Fibroblast of mammary gland (primary cell): Measurements from ENCODE around the gene HPSE2.
A peak's percentile ranks its signal among the peaks of the same experiment; 100 is the strongest.
"Not testable (repeated sequence)": the region's sequence is repeated elsewhere in the genome, so short reads cannot be mapped to it uniquely, and the experiment has no call there.

ENCODE experiments used
- DNase-seq: peaks from one replicate; pipeline ENCODE4 v3.0.0-alpha.2; 2010; ENCODE audit warnings: low read depth
- H3K4me3 ChIP-seq: 2 replicates; pipeline ENCODE4 v1.5.1; 2011; ENCODE audit warnings: low read depth, mild to moderate bottlenecking, low read length, moderate library complexity; ENCODE audit not compliant: control insufficient read depth
- CTCF ChIP-seq: conservative IDR thresholded peaks from 2 replicates; pipeline ENCODE4 v1.5.1; 2011; ENCODE audit warnings: low read depth, low read length, inconsistent platforms; ENCODE audit not compliant: control insufficient read depth, insufficient read depth

Gene HPSE2

GRCh38 chr10:98994030-98994429 is 241.6 kb downstream of the HPSE2 start:
- no peak for DNase-seq
- no peak overlapping the region for H3K4me3 ChIP-seq
- no peak for TF ChIP-seq CTCF

DNA sequence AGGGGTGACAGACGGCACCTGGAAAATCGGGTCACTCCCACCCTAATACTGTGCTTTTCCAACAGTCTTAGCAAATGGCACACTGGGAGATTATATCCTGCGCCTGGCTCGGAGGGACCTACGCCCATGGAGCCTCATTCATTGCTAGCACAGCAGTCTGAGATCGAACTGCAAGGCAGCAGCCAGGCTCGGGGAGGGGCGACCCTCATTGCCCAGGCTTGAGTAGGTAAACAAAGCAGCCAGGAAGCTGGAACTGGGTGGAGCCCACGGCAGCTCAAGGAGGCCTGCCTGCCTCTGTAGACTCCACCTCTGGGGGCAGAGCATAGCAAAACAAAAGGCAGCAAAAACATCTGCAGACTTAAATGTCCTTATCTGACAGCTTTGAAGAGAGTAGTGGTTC is 251.9 kb downstream of the HPSE2 start:
- H3K4me3 ChIP-seq, DNase-seq: not testable (repeated sequence)

- no peak overlapping the region for H3K4me3 ChIP-seq
Observed at GRCh38 chr10:98980353-98980752, 255.3 kb downstream of the HPSE2 start.

DNA sequence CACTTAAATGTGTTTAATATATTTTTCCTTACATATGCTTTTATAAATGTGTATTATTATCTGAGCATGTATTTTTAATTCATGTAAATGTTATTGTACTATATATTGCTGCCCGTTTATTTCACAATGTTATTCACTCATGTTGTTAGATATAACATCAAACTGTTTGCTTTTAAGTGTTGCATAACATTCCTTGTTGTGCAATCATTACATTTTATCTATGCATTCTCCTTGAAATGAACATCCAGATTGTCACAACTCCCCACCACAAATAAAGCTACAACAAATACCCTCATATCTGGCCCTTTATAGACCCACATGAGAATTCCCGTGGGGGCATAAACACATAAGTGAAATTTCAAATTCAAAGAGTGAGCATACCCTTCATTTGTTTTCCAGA is 264.2 kb downstream of the HPSE2 start:
- no peak for TF ChIP-seq CTCF

More at GRCh38 chr10:98980353-98980752, 255.3 kb downstream of the HPSE2 start:
- DNase-seq: no peak
- no peak for TF ChIP-seq CTCF

DNA sequence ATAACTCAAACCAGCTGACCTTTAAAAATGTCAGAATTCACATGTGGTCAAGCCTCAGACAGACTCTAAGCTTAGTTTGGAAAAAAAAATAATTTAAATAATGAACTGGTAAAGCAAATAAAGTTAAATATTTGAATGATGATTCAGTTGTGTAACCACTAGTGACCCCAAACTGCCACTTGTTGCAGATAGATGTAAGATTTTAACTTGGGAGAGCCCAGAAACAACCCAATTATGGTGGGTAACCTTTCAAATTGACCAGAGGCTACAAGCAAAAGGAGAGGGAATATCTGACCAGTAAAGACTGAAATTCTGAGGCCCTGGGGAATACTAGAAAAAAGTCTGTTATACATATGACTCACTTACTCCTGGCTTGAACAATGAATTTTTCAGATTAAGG is 268.1 kb downstream of the HPSE2 start:
- peak; percentile 69 for DNase-seq
- no peak overlapping the region for H3K4me3 ChIP-seq
- no peak for TF ChIP-seq CTCF

More for the DNA sequence above, 264.2 kb downstream of the HPSE2 start:
- DNase-seq: peak; percentile 15
- no peak overlapping the region for H3K4me3 ChIP-seq

DNA sequence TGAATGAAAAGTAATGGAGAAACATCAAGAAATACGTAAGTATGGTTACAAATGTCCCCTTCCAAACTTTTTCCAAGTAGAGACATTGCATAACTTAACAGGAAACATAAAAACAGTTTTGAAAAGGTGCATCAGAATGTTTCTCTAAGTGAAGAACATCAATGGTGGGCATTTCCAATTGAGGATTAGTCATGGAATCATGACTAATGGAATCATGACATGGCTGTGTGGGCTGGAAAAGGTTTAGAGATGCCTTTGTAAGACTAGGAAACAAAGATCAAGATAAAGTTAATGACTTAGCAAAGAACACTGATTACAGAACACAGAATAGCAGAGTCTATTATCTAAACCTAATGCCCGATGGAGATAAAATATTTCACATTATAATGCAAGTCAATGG is 272.0 kb downstream of the HPSE2 start:
- H3K4me3 ChIP-seq: no peak overlapping the region
- peak; percentile 46 for DNase-seq
- TF ChIP-seq CTCF: no peak

GRCh38 chr10:98959379-98959778 is 276.3 kb downstream of the HPSE2 start:
- no peak for DNase-seq
- H3K4me3 ChIP-seq: no peak overlapping the region
- no peak for TF ChIP-seq CTCF
